HT-29 (cell line): ENCODE results near the gene ABHD17A. TPM values are rescaled to one million over a fixed set of nuclear protein-coding genes. Genes with fewer than 3 reads are reported as not detected.

ENCODE experiments used
- DNase-seq: peaks from one replicate; pipeline ENCODE4 v3.0.0-alpha.2; 2015; ENCODE audit warnings: low spot score
- total RNA-seq: library from RNA; depleted of rRNA; stranded (reverse); fragments of >200 nt; shearing (Covaris generic); gene quantifications from 2 replicates; pipeline ENCODE4 v1.2.3, GENCODE V29; 2014

The ABHD17A gene
- total RNA-seq, 1 experiment from 2014 or later, result 136 TPM

DNA sequence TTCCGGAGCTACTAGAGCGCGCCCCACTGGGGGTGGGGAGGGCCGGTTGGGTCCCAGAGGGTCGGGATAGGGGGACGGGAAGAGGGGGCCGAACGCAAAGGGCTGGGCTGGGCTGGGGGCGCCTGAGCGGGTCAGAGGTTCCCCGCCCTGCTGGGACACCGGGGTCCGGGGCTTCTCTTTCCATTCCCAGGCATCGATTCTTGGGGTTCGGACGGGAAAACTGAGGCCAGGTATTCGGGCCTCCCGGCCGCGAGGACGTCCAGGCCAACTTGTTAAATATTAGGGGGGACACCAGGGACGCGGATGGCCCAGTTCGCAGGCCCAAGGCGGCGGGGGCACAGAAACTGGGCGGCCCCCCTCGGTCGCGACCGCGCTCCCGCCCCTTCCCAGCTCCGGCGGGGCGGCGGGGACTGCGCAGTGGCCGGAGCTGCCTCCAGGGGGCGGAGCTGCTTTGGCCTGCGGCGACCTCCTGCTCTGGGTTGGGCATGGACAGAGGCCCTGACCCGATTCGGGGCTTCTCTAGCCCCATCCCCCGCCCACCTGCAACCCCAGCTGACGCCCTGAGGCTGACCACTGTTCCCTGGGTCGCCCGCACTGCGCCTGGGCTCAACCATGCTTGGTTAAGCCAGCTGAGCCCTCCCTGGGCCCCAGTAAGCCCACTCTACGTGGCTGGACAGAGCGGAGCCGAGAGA is 20.7 kb downstream of the ABHD17A start:
- DNase-seq, result peak; percentile 60

- DNase-seq, result peak; percentile 85
Measured at GRCh38 chr19:1863638-1864479, 21.4 kb downstream of the ABHD17A start.

DNA sequence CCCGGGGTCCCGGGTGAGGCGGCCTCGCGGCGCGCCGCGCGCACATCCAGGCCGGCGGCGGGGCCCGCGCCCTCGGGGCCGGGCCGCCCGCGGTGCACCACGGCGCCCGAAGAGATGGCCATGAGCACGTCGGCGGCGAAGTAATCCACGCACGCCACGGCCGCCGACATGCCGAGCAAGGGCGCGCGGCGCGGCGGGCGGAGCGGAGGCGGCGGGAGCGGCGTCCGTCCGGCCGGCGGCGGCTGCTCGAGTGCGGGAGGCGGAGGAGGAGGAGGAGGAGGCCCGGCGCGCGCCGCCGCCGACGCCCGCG is 22.0 kb downstream of the ABHD17A start, which contains the start of gene KLF16:
TSS of gene KLF16 (minus strand) at position 252 of the 310 bp plus-strand sequence. CDS start at position 170, 82 bp downstream.
- DNase-seq, result no peak

- DNase-seq, result peak; percentile 12
Measured at GRCh38 chr19:1862424-1863327, 22.6 kb downstream of the ABHD17A start.

DNA sequence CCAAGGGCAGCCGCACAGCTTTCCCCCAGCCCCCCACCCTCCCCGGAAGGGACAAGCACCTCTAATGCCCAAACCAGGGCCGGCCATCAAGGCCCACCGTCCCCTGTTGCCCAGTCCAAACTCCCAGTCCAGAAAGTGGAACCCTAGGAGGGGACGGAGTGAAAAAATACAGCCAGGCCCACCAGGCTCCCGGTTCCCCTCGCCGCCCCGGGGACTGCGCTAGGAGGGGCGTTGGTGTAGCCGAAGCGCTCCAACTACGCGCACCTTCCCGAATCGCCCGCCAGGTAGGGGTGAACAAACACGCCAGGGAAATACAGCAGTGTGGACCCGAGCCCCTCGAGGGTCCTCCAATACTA is 23.2 kb downstream of the ABHD17A start:
- DNase-seq, result peak; percentile 18

DNA sequence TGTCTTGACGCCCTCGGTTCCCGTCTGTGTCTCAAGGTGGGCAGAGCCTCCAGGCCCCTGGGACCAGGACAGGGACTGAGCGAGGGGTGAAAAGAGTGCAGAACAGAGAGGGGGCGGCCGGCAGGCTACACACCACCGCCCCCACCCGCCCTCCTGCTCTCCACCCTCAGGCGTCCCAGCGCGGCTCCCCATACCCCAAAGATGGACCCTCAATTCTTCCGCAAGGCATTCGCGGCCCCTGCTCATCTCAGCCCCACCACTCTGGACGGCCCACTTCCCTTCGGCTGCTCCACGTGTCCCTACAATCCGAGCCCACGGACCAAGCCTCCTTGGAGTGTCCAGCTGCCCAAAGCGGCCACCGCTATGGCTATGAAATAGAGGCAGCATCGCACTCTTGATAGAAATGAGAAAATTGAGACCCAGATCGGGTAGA is 23.7 kb downstream of the ABHD17A start:
- DNase-seq, result peak; percentile 20

GRCh38 chr19:1860821-1861598 is 24.3 kb downstream of the ABHD17A start:
- peak; percentile 16 for DNase-seq

DNA sequence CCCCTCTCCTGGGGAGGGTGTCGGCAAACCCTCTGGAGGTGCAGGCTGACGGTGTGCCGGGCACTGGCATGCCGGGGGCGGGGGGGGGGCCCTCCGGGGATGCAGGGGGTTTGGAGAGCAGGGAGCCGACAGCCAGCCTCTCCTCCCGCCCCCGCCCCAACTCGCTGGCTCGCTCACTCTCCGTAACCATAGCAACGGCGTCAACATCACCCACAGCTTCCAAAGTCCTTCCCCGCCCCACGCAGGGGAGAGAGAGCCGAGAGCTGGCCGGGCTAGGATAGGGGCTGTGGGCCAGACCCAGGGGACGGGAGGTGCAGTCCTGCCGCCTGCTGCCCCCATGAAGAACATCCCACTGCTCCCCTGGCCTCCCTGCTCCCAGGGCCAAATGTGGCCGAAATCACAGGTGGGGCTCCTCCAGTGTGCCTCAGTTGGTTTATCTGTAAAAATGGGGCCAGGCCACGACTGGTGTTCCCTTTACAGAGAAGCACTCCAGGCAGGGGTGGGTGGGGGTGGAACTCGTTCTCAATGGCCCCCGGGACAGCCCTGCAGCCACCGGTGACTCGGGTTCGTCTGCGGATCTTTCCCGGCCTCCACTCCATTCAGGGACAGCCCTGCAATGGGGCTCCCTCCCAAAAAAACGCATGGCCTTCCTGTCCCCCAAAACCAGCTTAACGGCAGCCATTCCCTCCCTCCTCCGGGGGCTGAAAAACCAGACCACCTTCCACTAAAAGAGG is 25.1 kb downstream of the ABHD17A start:
- DNase-seq, result peak; percentile 79

- peak; percentile 8 for DNase-seq
Measured at GRCh38 chr19:1859331-1859781, 25.9 kb downstream of the ABHD17A start.

GRCh38 chr19:1858412-1859081 is 26.7 kb downstream of the ABHD17A start:
- DNase-seq, result no peak

DNA sequence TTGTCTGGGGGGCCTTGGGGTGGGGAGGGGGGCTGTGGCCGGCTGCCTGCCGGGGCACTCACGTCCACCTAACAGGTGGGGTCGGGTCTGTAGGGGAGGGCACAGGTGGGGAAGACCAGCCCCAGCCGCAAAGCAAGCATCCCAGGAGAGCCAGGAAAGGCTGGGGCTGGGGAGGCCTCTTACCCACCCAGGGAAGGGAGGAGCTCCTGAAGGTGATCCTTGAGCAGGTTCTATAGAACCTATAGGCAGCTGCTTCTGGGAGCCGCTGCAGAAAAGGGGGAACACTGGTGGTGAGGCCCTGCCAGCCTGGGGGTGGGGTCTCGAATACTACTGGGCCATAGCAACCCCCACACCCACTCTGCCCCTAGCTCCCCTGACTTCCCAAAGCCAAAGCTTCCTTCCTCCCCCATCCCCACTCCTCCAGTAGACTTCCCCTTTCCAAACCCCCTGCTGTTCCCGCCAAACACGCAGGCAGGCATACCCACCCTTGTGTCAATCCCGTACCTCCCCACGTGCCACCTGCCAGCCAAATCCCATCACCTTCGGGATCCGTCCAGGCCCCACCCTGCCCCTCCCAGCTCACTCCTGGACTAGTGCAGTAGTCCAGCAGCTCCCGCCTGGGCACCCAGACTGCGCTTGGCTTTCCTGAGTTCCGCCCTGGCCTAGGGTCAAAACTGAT is 27.5 kb downstream of the ABHD17A start:
- no peak for DNase-seq

- peak; percentile 85 for DNase-seq
Measured at GRCh38 chr19:1856698-1857603, 28.3 kb downstream of the ABHD17A start.

- DNase-seq, result no peak
Measured at GRCh38 chr19:1856345-1856697, 29.0 kb downstream of the ABHD17A start.

GRCh38 chr19:1855828-1856255 is 29.5 kb downstream of the ABHD17A start:
- no peak for DNase-seq

- DNase-seq, result peak; percentile 83
Measured at GRCh38 chr19:1855040-1855827, 30.1 kb downstream of the ABHD17A start.

DNA sequence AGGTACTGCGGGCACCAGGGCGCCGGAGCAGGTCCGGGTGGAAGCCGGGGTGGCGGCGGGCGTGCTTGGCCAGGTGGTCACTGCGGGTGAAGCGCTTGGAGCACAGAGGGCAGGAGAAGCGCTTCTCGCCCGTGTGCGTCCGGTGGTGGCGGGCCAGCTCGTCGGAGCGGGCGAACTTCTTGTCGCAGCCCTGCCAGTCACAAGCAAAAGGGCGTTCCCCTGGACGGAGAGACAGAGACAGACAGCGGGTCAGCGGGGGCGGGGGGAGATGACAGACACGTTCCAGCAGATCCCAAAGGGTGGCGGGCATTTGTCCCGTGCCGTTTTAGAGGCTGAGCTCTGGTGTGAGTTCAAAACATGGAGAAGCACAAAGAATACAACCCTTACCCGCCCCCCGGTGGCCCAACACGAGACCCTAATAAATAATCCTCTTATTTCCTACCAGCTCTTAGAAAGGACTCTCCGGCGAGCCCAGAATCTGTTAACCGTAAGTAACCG is 30.7 kb downstream of the ABHD17A start:
- DNase-seq, result no peak

DNA sequence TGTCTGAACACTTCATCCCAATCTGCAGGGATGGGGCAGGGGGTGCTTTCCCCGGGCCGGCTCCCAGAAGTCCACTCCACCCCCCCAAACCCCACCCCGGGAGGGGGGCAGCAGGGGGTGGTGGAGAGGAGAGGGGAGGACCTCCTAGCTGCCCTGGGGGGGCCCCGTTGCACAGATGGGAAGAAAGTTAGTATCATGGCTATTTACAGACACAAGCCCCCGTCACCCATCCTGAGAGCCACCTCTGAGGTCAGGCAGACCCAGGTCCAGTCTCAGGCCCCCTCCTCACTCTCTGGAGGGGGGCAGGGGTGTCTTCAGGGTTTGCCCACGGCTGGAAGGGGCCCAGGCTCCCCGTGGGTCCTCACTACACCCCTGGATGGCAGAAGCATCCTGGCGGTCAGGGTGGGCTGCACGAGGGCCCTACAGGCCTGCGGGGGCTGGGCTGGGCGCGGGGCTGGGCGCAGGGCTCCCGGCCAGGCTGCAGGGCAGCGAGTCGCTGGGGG is 31.2 kb downstream of the ABHD17A start:
- DNase-seq, result no peak
